Pancreas (tissue), 10 donors: Measurements from ENCODE around the gene KCNC4. TPM values are rescaled to one million over a fixed set of nuclear protein-coding genes. Genes with fewer than 3 reads are reported as not detected.

ENCODE experiments used
- ATAC-seq, 4 donors: fragments of 200-7000 bp; cut with Tn5 transposase; one replicate each; pipeline versions ENCODE4 v1.8.0 to v1.9.1; 2020; ENCODE audit warnings: mild to moderate bottlenecking in 4 of 4, moderate library complexity in 4 of 4
- DNase-seq, 6 donors: peaks; one replicate each; pipeline ENCODE4 v3.0.0-alpha.2; 2020
- FAIRE-seq: peaks from 2 replicates; lab custom pipeline; 2012; peaks lifted over from hg19 to GRCh38; lab: Jason Lieb, UNC
- H3K27ac ChIP-seq, 4 donors: fragments of 200-600 bp; sonication (generic); 1 replicate in 3 of 4; 2 replicates in 1 of 4; pipeline versions ENCODE4 v1.5.0 to v1.8.0; 2020
- H3K27me3 ChIP-seq, 4 donors: fragments of 200-600 bp; one replicate each; pipeline ENCODE4 v1.8.0; 2021
- H3K36me3 ChIP-seq, 3 donors: fragments of 200-600 bp; sonication (generic) in 1 of 3; one replicate each; pipeline versions ENCODE4 v1.5.0 to v1.8.0; 2020 to 2021
- H3K4me1 ChIP-seq, 3 donors: fragments of 200-600 bp; one replicate each; pipeline ENCODE4 v1.8.0; 2021
- H3K4me3 ChIP-seq, 4 donors: fragments of 200-600 bp; sonication (generic) in 2 of 4; one replicate each; pipeline versions ENCODE4 v1.5.0 to v1.8.0; 2020 to 2021
- H3K9me3 ChIP-seq, 4 donors: fragments of 200-600 bp; one replicate each; pipeline ENCODE4 v1.8.0; 2021
- CTCF ChIP-seq, 4 donors: fragments of 200-600 bp; sonication (generic) in 3 of 4; IDR thresholded peaks; one replicate each; pipeline versions ENCODE4 v1.5.0 to v1.8.0; 2021; ENCODE audit warnings: antibody characterized with exemption in 4 of 4
- WGBS, 2 donors: extraction: QIAGEN DNeasy Blood & Tissue Kit; methylation state at CpG; one replicate each; pipeline ENCODE4 v1.1.7; 2013; 5-methylcytosine and 5-hydroxymethylcytosine counted together
- intact Hi-C, 3 donors: fragments of 100-400 bp; cut with DNase I; formaldehyde crosslinking; loops; one replicate each; pipeline versions ENCODE4 v1.11.1 to v1.14.2; 2022
- polyA plus RNA-seq, 2 donors: library from polyadenylated mRNA; stranded (reverse); fragments of 200-250 nt; gene quantifications; one replicate each; pipeline ENCODE4 v1.2.3, GENCODE V29; 2013
- total RNA-seq, 6 donors: library from RNA; stranded (reverse); fragmentation: NEBNext Ultra II Directional in 4 of 6; extraction: Animal tissue kit (Norgen Biotek cat#: 25700) in 4 of 6; gene quantifications; one replicate each; pipeline versions ENCODE4 v1.2.1 to v1.2.4, GENCODE V29; 2021 to 2023
- donor health status: healthy with polysubstance abuse.
- donor health status: DM: no; HTN: no; CAD: no; lungs with moderate emphysema.
- donor health status: DM: no; HTN: no; CAD: no.
- donor health status: control.
- donor health status: control.
- donor health status: Bipolar disorder and iron deficiency.
- donor health status: DM: yes; HTN: yes; CAD: no.
- donor health status: DM: no; HTN: no; CAD: no.
- donor health status: DM: no; HTN: no; CAD: no.
- donor health status: DM: yes; HTN: yes; CAD: no.

Gene KCNC4
- total and polyA plus RNA-seq, 8 donors = 5.4 to 18.6 (median 9.5) TPM

DNA sequence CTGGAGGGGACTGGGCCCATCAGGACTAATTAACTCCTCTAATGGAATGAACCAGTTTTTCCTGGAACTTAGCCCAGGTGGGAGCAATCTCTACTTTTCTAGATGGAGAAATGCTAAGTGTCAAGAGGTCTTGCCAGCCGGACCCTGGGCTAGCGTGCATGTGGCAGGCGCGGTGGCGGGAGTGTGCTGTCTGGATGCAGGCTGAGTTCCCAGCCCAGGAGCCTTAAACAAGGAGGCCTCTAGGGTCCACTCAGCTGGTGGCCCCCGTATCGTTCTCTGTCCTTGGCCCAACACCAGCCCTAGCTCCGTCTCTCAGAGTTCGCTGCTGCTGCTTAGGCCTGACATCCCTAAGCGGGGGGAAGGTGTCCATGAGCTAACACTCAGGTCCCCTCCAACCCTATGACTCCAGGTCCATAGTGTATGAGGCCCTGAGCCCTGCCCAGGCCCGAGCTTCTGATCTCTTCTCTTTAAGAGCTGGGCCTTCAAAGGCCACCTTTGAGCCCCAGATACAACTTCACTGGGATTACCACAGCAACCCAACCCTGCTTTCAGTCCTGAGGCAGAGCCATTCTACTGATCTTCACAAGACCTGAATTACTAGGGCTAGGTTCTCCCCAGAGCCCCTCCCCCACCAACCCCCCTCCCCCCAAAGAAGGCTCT, 3.7 kb upstream of the KCNC4 start:
- FAIRE-seq (no peak), ATAC-seq (no peak)

DNA sequence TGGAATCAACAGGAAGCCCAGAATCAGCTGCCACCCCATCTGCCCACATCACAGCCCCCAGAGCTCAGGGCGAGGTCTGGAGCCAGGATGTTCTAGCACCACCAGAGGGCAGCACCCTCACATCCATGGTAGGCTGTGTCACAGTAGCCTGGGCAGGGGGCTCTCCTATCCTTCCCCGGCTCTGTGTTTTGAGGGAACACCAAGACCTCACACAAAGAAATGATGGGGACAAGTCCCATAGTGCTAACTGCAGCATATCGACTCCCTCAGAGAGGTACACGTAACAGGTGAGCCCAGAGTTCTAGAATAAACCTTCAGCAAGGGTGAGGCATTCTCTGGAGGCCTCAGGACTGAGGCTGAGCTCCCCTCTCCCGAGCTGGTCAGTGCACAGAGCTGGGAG, 2.3 kb upstream of the KCNC4 start:
- ATAC-seq (peak in 3 of 4 donors; percentile 28 to 48 (median 33)), FAIRE-seq (no peak), DNase-seq (peak; percentile 49 to 85 (median 74))
- H3K27ac ChIP-seq = peak overlapping the region in 2 of 4 donors; percentile 94 to 96
- intact Hi-C loops = loop anchor here (2.0 to 10.0 kb wide), 4 partner anchors 103 to 287 kb away; partner anchors contain the start of gene PROK1 (in 1 of the 3)
- H3K4me1 ChIP-seq = peaks cover 19 to 24% (median 24%) of the 10 kb centered on the region in 3 donors
- WGBS, 2 donors = 18 to 23% methylated on average over 5 of the region's 5 CpGs
- H3K4me3 ChIP-seq = no peak overlapping the region
- H3K27me3 ChIP-seq = no peaks in the 10 kb centered on the region
- H3K9me3 ChIP-seq = no peaks in the 10 kb centered on the region
- H3K36me3 ChIP-seq = no peaks in the 10 kb centered on the region
- peak; percentile 80 to 85 (median 80) for TF ChIP-seq CTCF (IDR thresholded peaks at IDR 0.05)

More for the DNA sequence above, 3.7 kb upstream of the KCNC4 start:
- peaks cover 19 to 24% (median 21%) of the 10 kb centered on the region in 3 donors for H3K4me1 ChIP-seq
- intact Hi-C loops = loop anchor here (2.0 to 10.0 kb wide), 4 partner anchors 104 to 288 kb away; partner anchors contain the start of gene PROK1 (in 1 of the 3)
- no peaks in the 10 kb centered on the region for H3K9me3 ChIP-seq
- no peaks in the 10 kb centered on the region for H3K27me3 ChIP-seq
- no peak for TF ChIP-seq CTCF (IDR thresholded peaks at IDR 0.05)
- H3K27ac ChIP-seq = no peak overlapping the region
- peak in 1 of 6 donors; percentile 52 for DNase-seq
- WGBS, 2 donors = 85 to 90% methylated on average over 11 of the region's 11 CpGs
- no peaks in the 10 kb centered on the region for H3K36me3 ChIP-seq
- H3K4me3 ChIP-seq = no peak overlapping the region

DNA sequence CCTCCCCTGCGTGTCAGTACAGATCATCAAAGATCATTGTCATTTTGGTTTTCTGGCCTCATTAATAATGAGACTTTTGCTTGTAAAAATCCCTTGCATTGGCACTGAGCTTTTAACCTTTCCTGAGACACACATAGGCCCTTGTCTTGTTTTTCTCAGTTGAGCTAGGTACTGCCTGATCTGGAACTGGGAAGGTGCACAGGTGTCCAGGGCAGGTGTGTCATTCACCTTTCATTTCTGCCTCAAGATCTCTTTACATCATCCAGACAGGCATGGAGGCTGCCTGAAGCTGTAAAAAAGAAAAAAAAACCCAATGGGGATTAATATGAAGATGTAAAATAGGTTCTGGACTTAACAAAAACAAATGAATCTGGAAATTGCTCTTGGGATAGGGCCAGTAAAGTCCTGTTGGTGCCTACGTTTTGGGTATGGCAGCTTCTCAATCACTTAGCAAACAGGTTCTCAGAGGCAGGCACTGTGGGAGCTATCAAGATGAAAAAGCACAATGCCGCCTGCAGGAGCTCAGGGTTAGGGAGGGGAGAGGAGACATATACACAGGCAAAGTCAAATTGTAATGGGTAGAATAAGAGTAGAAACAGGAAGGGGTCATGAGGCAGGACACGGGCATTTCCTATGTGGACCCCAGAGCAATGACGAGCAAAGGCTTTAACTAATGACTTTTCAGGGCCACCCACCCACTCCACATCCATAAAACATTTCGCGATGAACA, 1.0 kb upstream of the KCNC4 start:
- WGBS, 2 donors = 18 to 28% methylated on average over 7 of the region's 7 CpGs
- peak overlapping the region; percentile 84 to 96 (median 90) for H3K27ac ChIP-seq
- no peak for FAIRE-seq
- H3K36me3 ChIP-seq = no peaks in the 10 kb centered on the region
- no peaks in the 10 kb centered on the region for H3K9me3 ChIP-seq
- DNase-seq = peak in 3 of 6 donors; percentile 55 to 68 (median 66)
- peak overlapping the region in 3 of 4 donors; percentile 68 to 85 (median 77) for H3K4me3 ChIP-seq
- intact Hi-C loops = loop anchor here in 2 of 3 donors (10.0 kb wide), 2 partner anchors 246 to 286 kb away; partner anchors contain the start of gene PROK1 (in 1 of the 2)
- H3K27me3 ChIP-seq = no peaks in the 10 kb centered on the region
- ATAC-seq = peak; percentile 42 to 62 (median 55)
- peaks cover 26 to 32% (median 28%) of the 10 kb centered on the region in 3 donors for H3K4me1 ChIP-seq
- TF ChIP-seq CTCF (IDR thresholded peaks at IDR 0.05) = no peak

DNA sequence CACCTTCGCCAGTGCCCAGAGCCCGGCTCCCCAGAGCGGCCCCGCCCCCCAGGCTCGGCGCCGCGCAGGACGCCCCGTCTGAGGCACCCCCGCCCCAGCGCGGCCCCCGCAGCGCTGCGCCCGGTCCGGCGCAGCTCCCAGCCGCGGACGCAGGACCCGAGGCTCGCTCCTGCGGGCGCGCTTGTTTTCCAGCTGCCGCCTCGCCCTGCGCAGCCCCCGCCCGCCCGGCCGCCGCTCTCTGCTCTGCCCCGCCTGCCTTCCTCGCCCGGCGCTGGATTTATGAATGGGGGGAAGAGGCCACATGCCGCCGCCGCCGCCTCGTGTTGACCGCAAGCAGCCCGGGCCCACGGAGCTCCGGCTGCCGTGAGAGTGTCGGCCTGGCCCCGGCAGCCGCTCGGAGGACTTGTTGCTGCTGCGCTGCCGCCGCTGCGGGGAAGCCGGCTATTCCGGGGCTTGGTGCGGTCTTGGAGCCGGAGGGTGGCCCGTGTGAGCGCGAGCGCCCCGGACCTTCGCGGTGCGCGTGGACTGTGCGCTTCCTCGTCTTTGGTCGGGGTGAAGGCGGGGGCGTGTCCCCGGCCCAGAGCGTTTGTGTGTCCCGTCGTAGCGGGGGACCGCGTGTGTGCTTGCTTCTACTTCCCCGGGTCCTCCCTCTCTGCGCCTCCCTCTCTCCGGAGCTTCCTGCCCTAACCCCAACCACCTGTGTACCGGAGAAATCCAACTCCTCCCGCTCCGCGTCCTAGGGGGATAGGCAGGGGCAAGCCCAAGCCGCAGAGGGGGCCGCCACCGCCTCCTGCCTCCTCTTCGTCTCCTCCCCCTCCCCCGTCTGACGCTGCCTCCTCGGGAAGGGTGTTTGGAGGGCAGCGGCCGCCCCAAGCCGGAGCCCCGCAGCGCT, 736 bp downstream of the KCNC4 start:
- no peak for TF ChIP-seq CTCF (IDR thresholded peaks at IDR 0.05)
- ATAC-seq (peak; percentile 11 to 21 (median 16)), DNase-seq (peak; percentile 53 to 85 (median 68)), FAIRE-seq (no peak)
- no peaks in the 10 kb centered on the region for H3K9me3 ChIP-seq
- peak overlapping the region; percentile 68 to 85 (median 77) for H3K4me3 ChIP-seq
- WGBS, 2 donors = 1% methylated on average over 58 to 101 of the region's 101 CpGs
- H3K27me3 ChIP-seq = no peaks in the 10 kb centered on the region
- peaks cover 41 to 50% (median 41%) of the 10 kb centered on the region in 3 donors for H3K4me1 ChIP-seq
- peak overlapping the region; percentile 84 to 96 (median 90) for H3K27ac ChIP-seq
- intact Hi-C loops = no loop called here
- no peaks in the 10 kb centered on the region for H3K36me3 ChIP-seq
